ENCODE data around the gene COL6A1. TPM values are rescaled to one million over a fixed set of nuclear protein-coding genes. Genes with fewer than 3 reads are reported as not detected.

The COL6A1 gene
- total RNA-seq, 1 experiment from 2014 or later, result 87.5 TPM

DNA sequence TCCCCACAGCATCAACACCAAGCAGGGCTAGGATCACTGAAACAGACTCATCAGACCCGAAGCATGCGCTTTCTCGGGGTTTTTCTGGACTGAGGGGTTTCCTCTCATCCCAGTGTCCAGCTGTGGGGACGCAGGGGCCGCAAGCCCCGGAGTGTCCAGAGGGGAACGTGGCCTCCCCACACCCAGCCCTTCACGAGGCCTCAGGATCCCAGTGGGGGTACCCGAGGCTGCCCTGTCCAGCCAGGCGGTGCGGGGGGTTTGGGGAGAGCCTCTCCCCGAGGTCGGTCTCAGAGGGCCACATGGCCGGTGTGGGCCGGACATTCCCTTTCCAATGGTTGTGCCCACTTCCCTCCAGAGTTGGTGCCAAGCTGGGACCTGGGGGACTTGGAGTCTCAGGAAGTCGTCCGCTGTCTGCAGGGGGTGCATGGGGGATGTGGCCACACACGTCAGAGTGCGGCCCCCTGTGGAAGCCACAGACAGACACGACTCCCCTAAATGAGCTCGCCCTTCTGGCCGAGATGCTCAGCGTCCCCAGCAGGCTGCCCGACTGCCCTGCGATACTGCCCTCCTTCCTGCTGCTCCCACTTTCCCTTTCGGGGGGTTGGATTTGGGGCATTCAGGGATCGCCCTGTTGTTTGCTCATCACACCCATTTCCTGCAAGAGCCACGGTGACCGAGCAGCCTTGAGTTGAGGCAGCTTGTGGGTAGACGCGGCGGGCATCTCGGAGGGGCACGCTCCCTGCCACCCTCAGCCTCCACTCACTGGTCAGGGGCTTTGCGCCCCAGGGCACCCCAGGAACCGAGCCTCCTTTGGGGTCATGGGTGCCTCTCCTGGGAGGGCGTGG, 4.1 kb downstream of the COL6A1 start:
- Histone ChIP-seq H3K27me3 (ENCODE audit: insufficient read depth, low read length) (no peaks in the 10 kb centered on the region), H3K4me1 (ENCODE audit: control insufficient read depth in 1 of 2, insufficient read depth in 2 of 2, low read length in 2 of 2) (peaks cover 3 to 16% of the 10 kb centered on the region in 2 experiments; a peak in 3 of 4 replicates), H4K20me1 (ENCODE audit: insufficient read depth) (no peaks in the 10 kb centered on the region), H3K27ac (ENCODE audit: low read depth, low read length) (no peak overlapping the region), H3K4me3 (replicated peaks in 1 of 2; ENCODE audit: low read depth in 1 of 2, low read length in 2 of 2) (no peak overlapping the region), H2AFZ (ENCODE audit: low read depth, low read length, poor library complexity, severe bottlenecking) (no peak overlapping the region), H3K9ac (ENCODE audit: low read length) (no peak overlapping the region), H3K9me3 (ENCODE audit: control insufficient read depth in 1 of 2, insufficient read depth in 1 of 2, low read depth in 1 of 2, low read length in 2 of 2) (no peaks in the 10 kb centered on the region), H3K36me3 (ENCODE audit: control insufficient read depth in 1 of 2, insufficient read depth in 2 of 2, low read length in 2 of 2) (peaks cover 0 to 15% of the 10 kb centered on the region in 2 experiments; a peak in 2 of 4 replicates), H3K4me2 (ENCODE audit: low read length) (no peak overlapping the region), H3K79me2 (ENCODE audit: insufficient read depth, low read length) (no peaks in the 10 kb centered on the region; the same call in 1 of the 2 replicates), H3K9me2 (ENCODE audit: insufficient read depth) (no peaks in the 10 kb centered on the region)
- no TSS peak for BruUV-seq (replicated peaks)
- ChIA-PET CTCF (no interaction called here), RAD21 (ENCODE audit: low non-redundant PET in 1 of 2, low total read pairs in 2 of 2, uncharacterized antibody in 2 of 2, unreplicated experiment in 2 of 2) (no interaction called here), POLR2A (no interaction called here)
- DNase-seq (ENCODE audit: low read depth, low spot score) (no peak), ATAC-seq (no peak)
- intact Hi-C loops (cut with micrococcal nuclease), result no loop called here
- TF ChIP-seq, protein P1, sequence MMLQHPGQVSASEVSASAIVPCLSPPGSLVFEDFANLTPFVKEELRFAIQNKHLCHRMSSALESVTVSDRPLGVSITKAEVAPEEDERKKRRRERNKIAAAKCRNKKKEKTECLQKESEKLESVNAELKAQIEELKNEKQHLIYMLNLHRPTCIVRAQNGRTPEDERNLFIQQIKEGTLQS (IDR thresholded peaks at IDR 0.05), result no peak
- TF ChIP-seq FOSL1 (IDR thresholded peaks at IDR 0.05; ENCODE audit: low read depth), result no peak
- no peak for TF ChIP-seq YY1 (IDR thresholded peaks at IDR 0.05; ENCODE audit: extremely low read depth, insufficient replicate concordance, low read depth, low read length)
- no peak for TF ChIP-seq JUND (IDR thresholded peaks at IDR 0.05)
- TF ChIP-seq EGR1 (IDR thresholded peaks at IDR 0.05; ENCODE audit: low read depth), result no peak
- TF ChIP-seq CEBPB (IDR thresholded peaks at IDR 0.05; ENCODE audit: low read depth), result no peak
- no peak for TF ChIP-seq TCF7L2 (IDR thresholded peaks at IDR 0.05; ENCODE audit: borderline replicate concordance, extremely low read depth, insufficient read depth, insufficient read length)
- TF ChIP-seq, protein P2, sequence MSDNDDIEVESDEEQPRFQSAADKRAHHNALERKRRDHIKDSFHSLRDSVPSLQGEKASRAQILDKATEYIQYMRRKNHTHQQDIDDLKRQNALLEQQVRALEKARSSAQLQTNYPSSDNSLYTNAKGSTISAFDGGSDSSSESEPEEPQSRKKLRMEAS (IDR thresholded peaks at IDR 0.05), result no peak
- no peak for TF ChIP-seq SRF (IDR thresholded peaks at IDR 0.05; ENCODE audit: low read depth)
- TF ChIP-seq ZNF274 (IDR thresholded peaks at IDR 0.05; ENCODE audit: low read depth, low read length), result no peak
- TF ChIP-seq, protein P3, sequence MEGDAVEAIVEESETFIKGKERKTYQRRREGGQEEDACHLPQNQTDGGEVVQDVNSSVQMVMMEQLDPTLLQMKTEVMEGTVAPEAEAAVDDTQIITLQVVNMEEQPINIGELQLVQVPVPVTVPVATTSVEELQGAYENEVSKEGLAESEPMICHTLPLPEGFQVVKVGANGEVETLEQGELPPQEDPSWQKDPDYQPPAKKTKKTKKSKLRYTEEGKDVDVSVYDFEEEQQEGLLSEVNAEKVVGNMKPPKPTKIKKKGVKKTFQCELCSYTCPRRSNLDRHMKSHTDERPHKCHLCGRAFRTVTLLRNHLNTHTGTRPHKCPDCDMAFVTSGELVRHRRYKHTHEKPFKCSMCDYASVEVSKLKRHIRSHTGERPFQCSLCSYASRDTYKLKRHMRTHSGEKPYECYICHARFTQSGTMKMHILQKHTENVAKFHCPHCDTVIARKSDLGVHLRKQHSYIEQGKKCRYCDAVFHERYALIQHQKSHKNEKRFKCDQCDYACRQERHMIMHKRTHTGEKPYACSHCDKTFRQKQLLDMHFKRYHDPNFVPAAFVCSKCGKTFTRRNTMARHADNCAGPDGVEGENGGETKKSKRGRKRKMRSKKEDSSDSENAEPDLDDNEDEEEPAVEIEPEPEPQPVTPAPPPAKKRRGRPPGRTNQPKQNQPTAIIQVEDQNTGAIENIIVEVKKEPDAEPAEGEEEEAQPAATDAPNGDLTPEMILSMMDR (IDR thresholded peaks at IDR 0.05 in 2 of 3, conservative IDR thresholded peaks at IDR 0.05 in 1 of 3; ENCODE audit: borderline replicate concordance in 1 of 3, insufficient read depth in 1 of 3, low read depth in 2 of 3, low read length in 2 of 3), result no peak
- TF ChIP-seq ELF1 (IDR thresholded peaks at IDR 0.05; ENCODE audit: borderline replicate concordance, low read depth), result no peak
- TF ChIP-seq RAD21 (IDR thresholded peaks at IDR 0.05; ENCODE audit: low read depth), result no peak
- no peak for TF ChIP-seq POLR2A (IDR thresholded peaks at IDR 0.05; ENCODE audit: borderline replicate concordance, extremely low read depth, insufficient read depth, insufficient read length)
- no peak for TF ChIP-seq SIN3A (IDR thresholded peaks at IDR 0.05; ENCODE audit: low read depth)
- no peak for TF ChIP-seq EZH2 (IDR thresholded peaks at IDR 0.05)
- TF ChIP-seq EZH2phosphoT487 (IDR thresholded peaks at IDR 0.05; ENCODE audit: borderline replicate concordance), result no peak
- TF ChIP-seq ZFX (IDR thresholded peaks at IDR 0.05), result no peak
- TF ChIP-seq, protein P4, sequence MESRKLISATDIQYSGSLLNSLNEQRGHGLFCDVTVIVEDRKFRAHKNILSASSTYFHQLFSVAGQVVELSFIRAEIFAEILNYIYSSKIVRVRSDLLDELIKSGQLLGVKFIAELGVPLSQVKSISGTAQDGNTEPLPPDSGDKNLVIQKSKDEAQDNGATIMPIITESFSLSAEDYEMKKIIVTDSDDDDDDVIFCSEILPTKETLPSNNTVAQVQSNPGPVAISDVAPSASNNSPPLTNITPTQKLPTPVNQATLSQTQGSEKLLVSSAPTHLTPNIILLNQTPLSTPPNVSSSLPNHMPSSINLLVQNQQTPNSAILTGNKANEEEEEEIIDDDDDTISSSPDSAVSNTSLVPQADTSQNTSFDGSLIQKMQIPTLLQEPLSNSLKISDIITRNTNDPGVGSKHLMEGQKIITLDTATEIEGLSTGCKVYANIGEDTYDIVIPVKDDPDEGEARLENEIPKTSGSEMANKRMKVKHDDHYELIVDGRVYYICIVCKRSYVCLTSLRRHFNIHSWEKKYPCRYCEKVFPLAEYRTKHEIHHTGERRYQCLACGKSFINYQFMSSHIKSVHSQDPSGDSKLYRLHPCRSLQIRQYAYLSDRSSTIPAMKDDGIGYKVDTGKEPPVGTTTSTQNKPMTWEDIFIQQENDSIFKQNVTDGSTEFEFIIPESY (IDR thresholded peaks at IDR 0.05; ENCODE audit: extremely low read depth, insufficient replicate concordance, low read length), result no peak
